Measurements from ENCODE around the gene ZNF556. TPM values are rescaled to one million over a fixed set of nuclear protein-coding genes. Genes with fewer than 3 reads are reported as not detected.

The ZNF556 gene
- polyA plus RNA-seq, 2 of the 4 experiments (the other 2 are of a cell fraction): not detected

DNA sequence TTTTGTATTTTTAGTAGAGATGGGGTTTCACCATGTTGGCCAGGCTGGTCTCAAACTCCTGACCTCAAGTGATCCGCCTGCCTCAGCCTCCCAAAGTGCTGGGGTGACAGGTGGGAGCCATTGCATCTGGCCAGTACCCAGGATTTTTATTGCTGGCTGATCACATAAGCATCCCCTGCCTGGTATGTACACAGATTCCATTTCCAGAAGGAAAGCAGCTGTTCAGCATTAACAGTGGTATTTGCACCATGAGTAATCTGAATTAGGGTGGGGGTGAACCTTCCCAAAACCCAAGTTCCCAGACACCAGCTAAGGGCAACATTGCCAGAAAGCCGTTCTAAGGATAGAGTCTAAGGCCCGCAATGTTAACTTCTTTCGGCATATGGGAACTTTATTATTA lies 18.5 kb upstream of the ZNF556 start:
- TF ChIP-seq HEYL (CRISPR knock-in tag; IDR thresholded peaks at IDR 0.05) (no peak), JUNB (IDR thresholded peaks at IDR 0.05) (no peak), MAZ (IDR thresholded peaks at IDR 0.05; ENCODE audit: borderline replicate concordance, low read depth, low read length) (no peak), ZFP36 (IDR thresholded peaks at IDR 0.05; ENCODE audit: borderline replicate concordance, partially characterized antibody) (no peak), FOXS1 (CRISPR knock-in tag; IDR thresholded peaks at IDR 0.05) (no peak), EHF (CRISPR knock-in tag; IDR thresholded peaks at IDR 0.05) (no peak), PHF8 (IDR thresholded peaks at IDR 0.05; ENCODE audit: borderline replicate concordance, low read depth) (no peak), RNF2 (IDR thresholded peaks at IDR 0.05; ENCODE audit: borderline replicate concordance, low read depth) (no peak), NFE2L2 (conservative IDR thresholded peaks at IDR 0.05; ENCODE audit: low read length) (no peak), RAD21 (conservative IDR thresholded peaks at IDR 0.05 in 1 of 2, IDR thresholded peaks at IDR 0.05 in 1 of 2) (no peak), GATA3 (IDR thresholded peaks at IDR 0.05; ENCODE audit: borderline replicate concordance) (no peak), ZNF302 (CRISPR knock-in tag; IDR thresholded peaks at IDR 0.05) (no peak), CHD4 (IDR thresholded peaks at IDR 0.05; ENCODE audit: borderline replicate concordance) (no peak), KDM5A (IDR thresholded peaks at IDR 0.05) (no peak), ZC3H11A (IDR thresholded peaks at IDR 0.05) (no peak), MAFK (IDR thresholded peaks at IDR 0.05; ENCODE audit: partially characterized antibody) (no peak)
- TF ChIP-seq, protein P1, sequence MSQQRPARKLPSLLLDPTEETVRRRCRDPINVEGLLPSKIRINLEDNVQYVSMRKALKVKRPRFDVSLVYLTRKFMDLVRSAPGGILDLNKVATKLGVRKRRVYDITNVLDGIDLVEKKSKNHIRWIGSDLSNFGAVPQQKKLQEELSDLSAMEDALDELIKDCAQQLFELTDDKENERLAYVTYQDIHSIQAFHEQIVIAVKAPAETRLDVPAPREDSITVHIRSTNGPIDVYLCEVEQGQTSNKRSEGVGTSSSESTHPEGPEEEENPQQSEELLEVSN (IDR thresholded peaks at IDR 0.05; ENCODE audit: borderline replicate concordance, low read depth): no peak
- TF ChIP-seq, protein P2, sequence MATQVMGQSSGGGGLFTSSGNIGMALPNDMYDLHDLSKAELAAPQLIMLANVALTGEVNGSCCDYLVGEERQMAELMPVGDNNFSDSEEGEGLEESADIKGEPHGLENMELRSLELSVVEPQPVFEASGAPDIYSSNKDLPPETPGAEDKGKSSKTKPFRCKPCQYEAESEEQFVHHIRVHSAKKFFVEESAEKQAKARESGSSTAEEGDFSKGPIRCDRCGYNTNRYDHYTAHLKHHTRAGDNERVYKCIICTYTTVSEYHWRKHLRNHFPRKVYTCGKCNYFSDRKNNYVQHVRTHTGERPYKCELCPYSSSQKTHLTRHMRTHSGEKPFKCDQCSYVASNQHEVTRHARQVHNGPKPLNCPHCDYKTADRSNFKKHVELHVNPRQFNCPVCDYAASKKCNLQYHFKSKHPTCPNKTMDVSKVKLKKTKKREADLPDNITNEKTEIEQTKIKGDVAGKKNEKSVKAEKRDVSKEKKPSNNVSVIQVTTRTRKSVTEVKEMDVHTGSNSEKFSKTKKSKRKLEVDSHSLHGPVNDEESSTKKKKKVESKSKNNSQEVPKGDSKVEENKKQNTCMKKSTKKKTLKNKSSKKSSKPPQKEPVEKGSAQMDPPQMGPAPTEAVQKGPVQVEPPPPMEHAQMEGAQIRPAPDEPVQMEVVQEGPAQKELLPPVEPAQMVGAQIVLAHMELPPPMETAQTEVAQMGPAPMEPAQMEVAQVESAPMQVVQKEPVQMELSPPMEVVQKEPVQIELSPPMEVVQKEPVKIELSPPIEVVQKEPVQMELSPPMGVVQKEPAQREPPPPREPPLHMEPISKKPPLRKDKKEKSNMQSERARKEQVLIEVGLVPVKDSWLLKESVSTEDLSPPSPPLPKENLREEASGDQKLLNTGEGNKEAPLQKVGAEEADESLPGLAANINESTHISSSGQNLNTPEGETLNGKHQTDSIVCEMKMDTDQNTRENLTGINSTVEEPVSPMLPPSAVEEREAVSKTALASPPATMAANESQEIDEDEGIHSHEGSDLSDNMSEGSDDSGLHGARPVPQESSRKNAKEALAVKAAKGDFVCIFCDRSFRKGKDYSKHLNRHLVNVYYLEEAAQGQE (IDR thresholded peaks at IDR 0.05): no peak
- TF ChIP-seq, protein P3, sequence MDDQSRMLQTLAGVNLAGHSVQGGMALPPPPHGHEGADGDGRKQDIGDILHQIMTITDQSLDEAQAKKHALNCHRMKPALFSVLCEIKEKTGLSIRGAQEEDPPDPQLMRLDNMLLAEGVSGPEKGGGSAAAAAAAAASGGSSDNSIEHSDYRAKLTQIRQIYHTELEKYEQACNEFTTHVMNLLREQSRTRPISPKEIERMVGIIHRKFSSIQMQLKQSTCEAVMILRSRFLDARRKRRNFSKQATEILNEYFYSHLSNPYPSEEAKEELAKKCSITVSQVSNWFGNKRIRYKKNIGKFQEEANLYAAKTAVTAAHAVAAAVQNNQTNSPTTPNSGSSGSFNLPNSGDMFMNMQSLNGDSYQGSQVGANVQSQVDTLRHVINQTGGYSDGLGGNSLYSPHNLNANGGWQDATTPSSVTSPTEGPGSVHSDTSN (IDR thresholded peaks at IDR 0.05): no peak
- 60% methylated on average over 3 of the region's 4 CpGs for WGBS (ENCODE audit: missing lambda C conversion rate)
- no peak overlapping the region for H3K4me3 ChIP-seq
- ATAC-seq (no peak), FAIRE-seq (no peak), DNase-seq (ENCODE audit: low read depth in 1 of 2, low spot score in 1 of 2) (no peak)
- ChIA-PET CTCF (interaction anchor here (1.0 to 1.1 kb wide), 2 partner anchors 26 to 114 kb away, joined by 3 read pairs; no protein-coding TSS in a partner anchor), POLR2A (no interaction called here)
- no peaks in the 10 kb centered on the region for H3K4me1 ChIP-seq
- H3K4me2 ChIP-seq: no peak overlapping the region
- no peak overlapping the region for H3K27ac ChIP-seq
- H3K9me3 ChIP-seq: peaks cover 69% of the 10 kb centered on the region

DNA sequence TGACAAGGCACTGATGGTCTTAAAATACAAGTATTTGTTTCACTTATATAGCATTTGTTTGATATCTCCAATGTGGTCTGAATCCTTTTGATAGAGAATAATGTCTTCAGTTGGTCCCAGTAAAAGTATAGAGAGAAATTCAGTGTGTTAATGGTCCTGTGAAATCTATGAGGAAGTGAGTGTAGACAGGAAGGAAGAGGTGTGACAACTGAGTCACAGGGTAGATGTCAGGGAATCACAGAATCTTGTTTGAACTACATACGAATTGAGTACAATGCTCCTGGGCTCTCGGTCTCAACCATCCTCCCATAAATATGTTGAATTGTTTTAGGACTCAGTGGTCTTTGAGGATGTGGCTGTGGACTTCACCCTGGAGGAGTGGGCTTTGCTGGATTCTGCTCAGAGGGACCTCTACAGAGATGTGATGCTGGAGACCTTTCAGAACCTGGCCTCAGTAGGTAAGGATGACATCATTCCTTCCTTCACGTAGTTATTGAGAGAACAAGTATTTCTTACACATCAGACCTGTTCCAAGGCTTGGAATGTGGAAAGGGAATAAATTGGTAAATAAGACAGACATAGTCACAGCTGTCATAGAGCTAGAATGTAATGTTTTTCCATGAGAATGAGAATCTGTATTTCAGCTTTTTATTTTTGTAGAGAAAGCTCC lies 16.7 kb upstream of the ZNF556 start:
- no peak overlapping the region for H3K4me3 ChIP-seq
- no peaks in the 10 kb centered on the region for H3K4me1 ChIP-seq
- WGBS (ENCODE audit: missing lambda C conversion rate): 89% methylated on average over 3 of the region's 3 CpGs
- no peak overlapping the region for H3K4me2 ChIP-seq
- no peak overlapping the region for H3K27ac ChIP-seq
- no peak for DNase-seq (ENCODE audit: low read depth in 1 of 2, low spot score in 1 of 2)
- POLR2A ChIA-PET: no interaction called here
- CTCF ChIA-PET: interaction anchor here (0.7 to 0.9 kb wide), 2 partner anchors 9 to 37 kb away, joined by 3 read pairs; partner anchors contain the start of gene ZNF555
- peaks cover 76% of the 10 kb centered on the region for H3K9me3 ChIP-seq
- no peak for ATAC-seq
- FAIRE-seq: no peak
- TF ChIP-seq GATA3 (IDR thresholded peaks at IDR 0.05; ENCODE audit: borderline replicate concordance) (no peak), RAD21 (conservative IDR thresholded peaks at IDR 0.05 in 1 of 2, IDR thresholded peaks at IDR 0.05 in 1 of 2) (no peak), CBX2 (IDR thresholded peaks at IDR 0.05; ENCODE audit: borderline replicate concordance, low read depth) (no peak), MAZ (IDR thresholded peaks at IDR 0.05; ENCODE audit: borderline replicate concordance, low read depth, low read length) (no peak), POLR2A (IDR thresholded peaks at IDR 0.05; ENCODE audit: low read length) (no peak), MAFK (IDR thresholded peaks at IDR 0.05; ENCODE audit: partially characterized antibody) (no peak), FOSL2 (IDR thresholded peaks at IDR 0.05) (no peak), FOSL2 (CRISPR knock-in tag; IDR thresholded peaks at IDR 0.05) (no peak), NFE2L2 (conservative IDR thresholded peaks at IDR 0.05; ENCODE audit: low read length) (no peak), HDAC2 (IDR thresholded peaks at IDR 0.05) (no peak), KDM1A (IDR thresholded peaks at IDR 0.05; ENCODE audit: low read depth) (no peak)
- TF ChIP-seq, protein P4, sequence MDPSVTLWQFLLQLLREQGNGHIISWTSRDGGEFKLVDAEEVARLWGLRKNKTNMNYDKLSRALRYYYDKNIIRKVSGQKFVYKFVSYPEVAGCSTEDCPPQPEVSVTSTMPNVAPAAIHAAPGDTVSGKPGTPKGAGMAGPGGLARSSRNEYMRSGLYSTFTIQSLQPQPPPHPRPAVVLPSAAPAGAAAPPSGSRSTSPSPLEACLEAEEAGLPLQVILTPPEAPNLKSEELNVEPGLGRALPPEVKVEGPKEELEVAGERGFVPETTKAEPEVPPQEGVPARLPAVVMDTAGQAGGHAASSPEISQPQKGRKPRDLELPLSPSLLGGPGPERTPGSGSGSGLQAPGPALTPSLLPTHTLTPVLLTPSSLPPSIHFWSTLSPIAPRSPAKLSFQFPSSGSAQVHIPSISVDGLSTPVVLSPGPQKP (IDR thresholded peaks at IDR 0.05; ENCODE audit: low read depth, low read length): no peak
- TF ChIP-seq, protein P5, sequence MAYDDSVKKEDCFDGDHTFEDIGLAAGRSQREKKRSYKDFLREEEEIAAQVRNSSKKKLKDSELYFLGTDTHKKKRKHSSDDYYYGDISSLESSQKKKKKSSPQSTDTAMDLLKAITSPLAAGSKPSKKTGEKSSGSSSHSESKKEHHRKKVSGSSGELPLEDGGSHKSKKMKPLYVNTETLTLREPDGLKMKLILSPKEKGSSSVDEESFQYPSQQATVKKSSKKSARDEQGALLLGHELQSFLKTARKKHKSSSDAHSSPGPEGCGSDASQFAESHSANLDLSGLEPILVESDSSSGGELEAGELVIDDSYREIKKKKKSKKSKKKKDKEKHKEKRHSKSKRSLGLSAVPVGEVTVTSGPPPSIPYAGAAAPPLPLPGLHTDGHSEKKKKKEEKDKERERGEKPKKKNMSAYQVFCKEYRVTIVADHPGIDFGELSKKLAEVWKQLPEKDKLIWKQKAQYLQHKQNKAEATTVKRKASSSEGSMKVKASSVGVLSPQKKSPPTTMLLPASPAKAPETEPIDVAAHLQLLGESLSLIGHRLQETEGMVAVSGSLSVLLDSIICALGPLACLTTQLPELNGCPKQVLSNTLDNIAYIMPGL (CRISPR knock-in tag; IDR thresholded peaks at IDR 0.05; ENCODE audit: borderline replicate concordance): no peak
- TF ChIP-seq, protein P6, sequence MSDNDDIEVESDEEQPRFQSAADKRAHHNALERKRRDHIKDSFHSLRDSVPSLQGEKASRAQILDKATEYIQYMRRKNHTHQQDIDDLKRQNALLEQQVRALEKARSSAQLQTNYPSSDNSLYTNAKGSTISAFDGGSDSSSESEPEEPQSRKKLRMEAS (IDR thresholded peaks at IDR 0.05): no peak
- TF ChIP-seq, protein P1 (IDR thresholded peaks at IDR 0.05; ENCODE audit: borderline replicate concordance, low read depth): no peak

Data from A549 (cell line).